ENCODE results near the gene ZNRF4. TPM values are rescaled to one million over a fixed set of nuclear protein-coding genes. Genes with fewer than 3 reads are reported as not detected.

Gene ZNRF4
- total RNA-seq, 1 donor from 2014 or later = not detected

GRCh38 chr19:5440299-5440698 lies 14.9 kb upstream of the ZNRF4 start:
- intact Hi-C loops (cut with micrococcal nuclease) = no loop called here

- intact Hi-C loops (cut with micrococcal nuclease) = no loop called here
Observed at GRCh38 chr19:5443723-5444122, 11.5 kb upstream of the ZNRF4 start.

GRCh38 chr19:5444431-5444830 lies 10.8 kb upstream of the ZNRF4 start:
- intact Hi-C loops (cut with micrococcal nuclease) = no loop called here

- intact Hi-C loops (cut with micrococcal nuclease) = no loop called here
Observed at GRCh38 chr19:5445071-5445470, 10.1 kb upstream of the ZNRF4 start.

- intact Hi-C loops (cut with micrococcal nuclease) = no loop called here
Observed at GRCh38 chr19:5445561-5446055, 9.6 kb upstream of the ZNRF4 start.

- intact Hi-C loops (cut with micrococcal nuclease) = no loop called here
Observed at GRCh38 chr19:5447700-5448311, 7.4 kb upstream of the ZNRF4 start.

GRCh38 chr19:5448374-5448773 lies 6.8 kb upstream of the ZNRF4 start:
- intact Hi-C loops (cut with micrococcal nuclease) = no loop called here

- intact Hi-C loops (cut with micrococcal nuclease) = no loop called here
Observed at GRCh38 chr19:5450482-5451126, 4.6 kb upstream of the ZNRF4 start.

GRCh38 chr19:5451494-5451893 lies 3.7 kb upstream of the ZNRF4 start:
- intact Hi-C loops (cut with micrococcal nuclease) = no loop called here

GRCh38 chr19:5452594-5453565 lies 2.3 kb upstream of the ZNRF4 start:
- intact Hi-C loops (cut with micrococcal nuclease) = no loop called here

- intact Hi-C loops (cut with micrococcal nuclease) = no loop called here
Observed at GRCh38 chr19:5454743-5455142, 474 bp upstream of the ZNRF4 start.

- intact Hi-C loops (cut with micrococcal nuclease) = no loop called here
Observed at GRCh38 chr19:5456130-5456840, 1.1 kb downstream of the ZNRF4 start.

- intact Hi-C loops (cut with micrococcal nuclease) = no loop called here
Observed at GRCh38 chr19:5456841-5457200, 1.6 kb downstream of the ZNRF4 start.

- intact Hi-C loops (cut with micrococcal nuclease) = no loop called here
Observed at GRCh38 chr19:5457709-5458108, 2.5 kb downstream of the ZNRF4 start.

- intact Hi-C loops (cut with micrococcal nuclease) = no loop called here
Observed at GRCh38 chr19:5458420-5458819, 3.2 kb downstream of the ZNRF4 start.

GRCh38 chr19:5459360-5459759 lies 4.1 kb downstream of the ZNRF4 start:
- intact Hi-C loops (cut with micrococcal nuclease) = no loop called here

- intact Hi-C loops (cut with micrococcal nuclease) = no loop called here
Observed at GRCh38 chr19:5460748-5461147, 5.5 kb downstream of the ZNRF4 start.

- intact Hi-C loops (cut with micrococcal nuclease) = no loop called here
Observed at GRCh38 chr19:5463959-5464358, 8.7 kb downstream of the ZNRF4 start.

- intact Hi-C loops (cut with micrococcal nuclease) = no loop called here
Observed at GRCh38 chr19:5466072-5466471, 10.9 kb downstream of the ZNRF4 start.

- intact Hi-C loops (cut with micrococcal nuclease) = no loop called here
Observed at GRCh38 chr19:5466814-5467291, 11.6 kb downstream of the ZNRF4 start.

GRCh38 chr19:5470264-5470671 lies 15.1 kb downstream of the ZNRF4 start:
- intact Hi-C loops (cut with micrococcal nuclease) = no loop called here

All from T-helper 1 cell treated with Interleukin-12 subunit alpha and Interleukin-12 subunit beta and Interleukin-4 antibody, amounts not matched to agents 30 ng/mL and 1 ng/mL, for 36 hours (primary cell).